Lower leg skin (tissue), 4 donors: ENCODE results near the gene DNAAF1. TPM values are rescaled to one million over a fixed set of nuclear protein-coding genes. Genes with fewer than 3 reads are reported as not detected.
"Not testable (repeated sequence)": the region's sequence is repeated elsewhere in the genome, so short reads cannot be mapped to it uniquely, and the experiment has no call there.

Experiments used
- DNase-seq, 2 donors: peaks; one replicate each; pipeline ENCODE4 v3.0.0-alpha.2; 2019; ENCODE audit warnings: low spot score in 2 of 2
- H3K4me3 ChIP-seq: fragments of 200-600 bp; sonication (generic); 2 replicates; pipeline ENCODE4 v1.5.1; 2017; ENCODE audit warnings: mild to moderate bottlenecking, low read depth; ENCODE audit not compliant: poor library complexity, severe bottlenecking
- CTCF ChIP-seq, 3 donors: fragments of 450-650 bp; IDR thresholded peaks; one replicate each; pipeline ENCODE4 v1.5.1; 2016; ENCODE audit warnings: antibody characterized with exemption in 3 of 3, mild to moderate bottlenecking in 3 of 3, moderate library complexity in 2 of 3
- POLR2A ChIP-seq, 2 donors: fragments of 450-650 bp; IDR thresholded peaks; one replicate each; pipeline ENCODE4 v1.6.1; 2016 to 2017; ENCODE audit warnings: antibody characterized with exemption in 2 of 2, mild to moderate bottlenecking in 1 of 2, moderate library complexity in 1 of 2
- WGBS, 2 donors: methylation state at CpG; one replicate each; pipeline ENCODE4 v1.1.5; 2018; 5-methylcytosine and 5-hydroxymethylcytosine counted together
- intact Hi-C: fragments of 100-400 bp; cut with DNase I; formaldehyde crosslinking; loops from one replicate; pipeline ENCODE4 v1.15.0; 2023; ENCODE audit warnings: low total_unique reads
- total RNA-seq, 4 donors: library from RNA; depleted of rRNA; stranded (reverse); fragments of >200 nt; gene quantifications; one replicate each; pipeline ENCODE4 v1.1.0, GENCODE V29; 2016

The DNAAF1 gene
- total RNA-seq, 4 donors from 2014 or later: 0.71 to 1.0 TPM; not detected in 2

GRCh38 chr16:84199097-84199496 is 54.0 kb downstream of the DNAAF1 start:
- DNase-seq: no peak
- WGBS, 2 donors: 73 to 76% methylated on average over 13 of the region's 13 CpGs
- TF ChIP-seq CTCF (IDR thresholded peaks at IDR 0.05) (no peak), POLR2A (IDR thresholded peaks at IDR 0.05) (no peak)
- intact Hi-C loops: no loop called here
- no peak overlapping the region for H3K4me3 ChIP-seq

- TF ChIP-seq CTCF (IDR thresholded peaks at IDR 0.05) (no peak), POLR2A (IDR thresholded peaks at IDR 0.05) (no peak)
- WGBS, 2 donors: 52 to 65% methylated on average over 10 of the region's 10 CpGs
- H3K4me3 ChIP-seq: no peak overlapping the region
- intact Hi-C loops: no loop called here
- DNase-seq: peak in 1 of 2 donors; percentile 46
These were observed 54.8 kb downstream of the DNAAF1 start for GRCh38 chr16:84199861-84200260.

GRCh38 chr16:84204551-84204950 is 59.4 kb downstream of the DNAAF1 start:
- WGBS, 2 donors: 76 to 99% methylated on average over 14 to 22 of the region's 26 CpGs
- intact Hi-C loops, DNase-seq, H3K4me3 ChIP-seq: not testable (repeated sequence)

GRCh38 chr16:84205123-84205522 is 60.0 kb downstream of the DNAAF1 start:
- 87 to 90% methylated on average over 6 of the region's 6 CpGs for WGBS, 2 donors
- DNase-seq, intact Hi-C loops, H3K4me3 ChIP-seq: not testable (repeated sequence)

- no peak for DNase-seq
- intact Hi-C loops: no loop called here
- 85 to 91% methylated on average over 18 of the region's 18 CpGs for WGBS, 2 donors
- TF ChIP-seq POLR2A (IDR thresholded peaks at IDR 0.05) (no peak), CTCF (IDR thresholded peaks at IDR 0.05) (no peak)
- no peak overlapping the region for H3K4me3 ChIP-seq
These were observed 61.0 kb downstream of the DNAAF1 start for GRCh38 chr16:84205976-84206691.

GRCh38 chr16:84207251-84207650 is 62.1 kb downstream of the DNAAF1 start:
- WGBS, 2 donors: 56 to 78% methylated on average over 5 to 6 of the region's 6 CpGs
- intact Hi-C loops: no loop called here
- DNase-seq: no peak

More at GRCh38 chr16:84207251-84207650, 62.1 kb downstream of the DNAAF1 start:
- TF ChIP-seq CTCF (IDR thresholded peaks at IDR 0.05): no peak
- TF ChIP-seq POLR2A (IDR thresholded peaks at IDR 0.05): no peak
- no peak overlapping the region for H3K4me3 ChIP-seq
